GM12801 (cell line): ENCODE measurements around the gene HOXA5.

Experiments
- CTCF ChIP-seq: IDR thresholded peaks from one replicate; pipeline ENCODE4 v1.5.1; 2011; ENCODE audit warnings: control low read depth; ENCODE audit not compliant: insufficient read length; ENCODE audit errors: extremely low read depth

HOXA5 gene

DNA sequence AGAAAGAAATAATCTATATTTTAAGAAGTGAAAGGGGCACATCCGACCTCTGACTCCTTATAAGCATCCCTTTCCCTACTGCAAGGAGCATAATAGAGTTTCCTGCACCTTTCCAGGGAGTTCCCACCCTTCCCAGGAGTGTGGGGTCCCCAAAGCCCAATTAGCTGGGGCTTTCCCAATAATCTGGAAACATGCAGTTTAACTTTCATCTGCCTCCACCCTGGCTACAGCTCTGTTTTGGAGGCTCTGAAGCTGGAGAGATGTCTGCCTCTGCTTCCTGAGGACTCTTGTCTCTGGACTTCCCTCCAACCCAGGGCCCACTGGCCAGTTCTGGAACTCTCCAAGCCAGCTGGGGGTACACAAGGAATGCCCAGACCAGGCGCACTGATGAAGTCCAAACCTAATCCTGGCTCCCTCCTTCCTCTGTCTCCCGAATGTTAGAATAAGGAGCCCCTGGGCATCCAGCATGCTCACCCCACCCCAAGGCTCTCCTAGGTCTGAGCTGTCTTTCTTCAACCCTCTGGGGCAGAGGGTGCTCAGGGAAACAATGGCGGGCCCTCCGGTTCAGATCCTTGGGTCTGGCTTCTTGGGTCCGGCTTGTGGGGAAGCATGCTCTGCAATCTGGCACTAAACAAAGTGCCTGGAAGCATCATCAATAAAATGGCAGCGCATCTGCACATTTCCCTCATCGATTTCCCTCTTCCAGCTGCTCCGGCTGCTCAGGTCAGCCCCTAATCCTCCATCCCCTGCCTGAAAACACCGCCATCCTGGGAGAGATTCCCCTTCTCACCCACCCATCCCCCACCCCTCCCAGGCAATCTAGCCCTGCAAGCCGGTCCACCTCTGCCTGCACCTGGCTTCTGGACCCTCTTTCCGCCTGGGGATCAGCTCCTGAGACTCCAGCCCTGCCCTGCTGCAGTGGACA, 26.3 kb downstream of the HOXA5 start:
- no peak for TF ChIP-seq CTCF

GRCh38 chr7:27116031-27116961, 27.2 kb downstream of the HOXA5 start:
- no peak for TF ChIP-seq CTCF

DNA sequence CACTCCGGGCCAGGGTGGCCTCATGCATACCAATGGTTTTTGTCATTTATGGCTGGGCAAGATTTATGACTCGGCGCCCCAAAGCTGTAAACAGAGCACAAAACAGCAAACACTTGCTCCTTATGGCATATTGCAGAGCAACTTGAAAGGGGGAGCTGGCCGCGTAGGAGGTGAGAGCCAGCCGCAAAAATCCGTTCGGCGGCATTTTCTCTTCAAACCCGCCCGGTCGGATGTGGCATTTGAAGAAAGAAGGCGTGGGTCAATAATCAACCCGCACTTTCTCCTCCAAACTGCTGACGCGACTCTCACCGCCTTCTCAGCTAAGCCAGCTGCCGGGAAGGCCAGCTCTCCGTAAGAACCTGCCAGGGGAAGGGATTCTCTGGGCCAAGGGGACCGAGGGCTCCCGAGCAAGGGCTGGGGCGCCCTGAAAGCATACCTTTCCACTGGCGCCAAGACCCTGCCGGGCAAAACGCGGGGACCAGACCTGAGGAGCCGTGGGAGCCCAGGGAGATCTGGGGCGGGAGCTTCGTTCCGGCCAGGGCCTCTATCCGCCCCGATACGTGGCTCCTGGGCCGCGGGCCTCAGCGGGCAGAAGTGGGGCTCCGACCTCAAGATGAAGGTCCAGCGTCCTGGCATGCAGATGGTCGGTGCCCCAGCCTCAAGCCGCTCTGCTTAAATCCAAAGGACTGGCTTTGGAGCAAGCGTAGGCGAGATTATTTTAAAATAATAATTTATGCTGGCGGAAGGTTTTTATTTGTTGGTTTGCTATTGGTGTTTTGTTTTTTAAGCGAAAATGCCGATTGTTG, 28.1 kb downstream of the HOXA5 start:
- no peak for TF ChIP-seq CTCF

- no peak for TF ChIP-seq CTCF
Measured at GRCh38 chr7:27114881-27115220, 28.6 kb downstream of the HOXA5 start.

GRCh38 chr7:27113991-27114769, 29.3 kb downstream of the HOXA5 start:
- TF ChIP-seq CTCF = no peak

- no peak for TF ChIP-seq CTCF
Measured at GRCh38 chr7:27112955-27113949, 30.2 kb downstream of the HOXA5 start.
